MM.1S (cell line): ENCODE data around the gene GPD1L.
"Not testable (repeated sequence)": the region's sequence is repeated elsewhere in the genome, so short reads cannot be mapped to it uniquely, and the experiment has no call there.

Source experiments
- DNase-seq: peaks from one replicate; pipeline ENCODE4 v3.0.0-alpha.2; 2015
- H2AFZ ChIP-seq: fragments of 300-600 bp; sonication (generic); 2 replicates; pipeline ENCODE4 v1.6.0; 2016; ENCODE audit warnings: antibody characterized with exemption, low read length
- H3F3A ChIP-seq: fragments of 300-600 bp; sonication (generic); 2 replicates; pipeline ENCODE4 v1.6.1; 2016; ENCODE audit warnings: mild to moderate bottlenecking, antibody characterized with exemption, low read length, moderate library complexity, mixed read lengths; ENCODE audit not compliant: insufficient read depth
- H3K27ac ChIP-seq: fragments of 300-600 bp; sonication (generic); 2 replicates; pipeline ENCODE4 v1.5.1; 2016; ENCODE audit warnings: mild to moderate bottlenecking, low read length
- H3K27me3 ChIP-seq: fragments of 300-600 bp; sonication (generic); replicated peaks from 2 replicates; pipeline ENCODE4 v1.6.0; 2016; ENCODE audit warnings: low read length; ENCODE audit not compliant: insufficient read depth
- H3K36me3 ChIP-seq: fragments of 300-600 bp; sonication (generic); replicated peaks from 2 replicates; pipeline ENCODE4 v1.6.1; 2016; ENCODE audit warnings: mild to moderate bottlenecking, low read length, mixed read lengths; ENCODE audit not compliant: insufficient read depth
- H3K4me1 ChIP-seq: fragments of 300-600 bp; sonication (generic); 2 replicates; pipeline ENCODE4 v1.6.1; 2016; ENCODE audit warnings: low read length, mixed read lengths
- H3K4me2 ChIP-seq: fragments of 300-600 bp; sonication (generic); 2 replicates; pipeline ENCODE4 v1.6.0; 2016; ENCODE audit warnings: low read depth, low read length
- H3K4me3 ChIP-seq: fragments of 300-600 bp; sonication (generic); 2 replicates; pipeline ENCODE4 v1.5.1; 2016; ENCODE audit warnings: low read length, mixed read lengths
- H3K79me2 ChIP-seq: fragments of 300-600 bp; sonication (generic); 2 replicates; pipeline ENCODE4 v1.6.1; 2016; ENCODE audit warnings: mixed run types, low read length, mixed read lengths
- H3K9ac ChIP-seq: fragments of 300-600 bp; sonication (generic); 2 replicates; pipeline ENCODE4 v1.6.1; 2016; ENCODE audit warnings: low read length, mixed read lengths
- H3K9me2 ChIP-seq: fragments of 300-600 bp; sonication (generic); replicated peaks from 2 replicates; pipeline ENCODE4 v1.6.1; 2016; ENCODE audit warnings: mild to moderate bottlenecking, low read length, mixed read lengths; ENCODE audit not compliant: insufficient read depth
- H3K9me3 ChIP-seq: fragments of 300-600 bp; sonication (generic); replicated peaks from 2 replicates; pipeline ENCODE4 v1.6.1; 2016; ENCODE audit warnings: mild to moderate bottlenecking, low read length, mixed read lengths; ENCODE audit not compliant: insufficient read depth
- H4K20me1 ChIP-seq: fragments of 300-600 bp; sonication (generic); 2 replicates; pipeline ENCODE4 v1.6.1; 2016; ENCODE audit warnings: mild to moderate bottlenecking, low read length, moderate library complexity, mixed read lengths; ENCODE audit not compliant: insufficient read depth
- EZH2 ChIP-seq: fragments of 300-600 bp; sonication (generic); optimal IDR thresholded peaks from 2 replicates; pipeline ENCODE3; 2017; ENCODE audit warnings: low read depth, mild to moderate bottlenecking, antibody characterized with exemption, low read length, mixed read lengths
- EZH2phosphoT487 ChIP-seq: fragments of 300-600 bp; sonication (generic); IDR thresholded peaks from 2 replicates; pipeline ENCODE4 v1.6.1; 2018; ENCODE audit warnings: antibody characterized with exemption, low read length
- TF ChIP-seq, protein P1 (sequence below): fragments of 300-600 bp; sonication (generic); IDR thresholded peaks from 2 replicates; pipeline ENCODE4 v1.5.1; 2016; ENCODE audit warnings: antibody characterized with exemption, low read length, mixed read lengths

Gene GPD1L

DNA sequence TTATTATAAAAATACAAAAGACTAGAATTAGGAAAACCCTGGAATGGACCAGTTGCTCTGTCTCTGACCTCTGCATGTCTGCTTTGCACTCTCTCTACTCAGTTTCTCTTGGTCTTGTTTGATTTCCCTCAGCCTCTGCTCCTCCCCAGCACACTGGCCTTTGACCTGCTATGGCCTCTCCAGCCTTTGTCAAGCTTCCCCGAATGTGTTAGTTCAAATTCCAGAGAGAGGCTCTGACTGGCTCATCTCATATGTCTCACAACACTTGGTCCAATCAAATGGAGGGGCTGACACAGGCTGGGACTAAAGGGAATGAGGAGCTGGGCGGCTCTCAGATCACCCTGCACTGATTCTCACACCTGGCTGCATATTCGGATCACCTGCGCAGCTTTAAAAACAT is 79.7 kb downstream of the GPD1L start:
- Histone ChIP-seq H3K4me3 (no peak overlapping the region), H3K36me3 (no peaks in the 10 kb centered on the region), H3K79me2 (no peaks in the 10 kb centered on the region), H3K27me3 (no peaks in the 10 kb centered on the region), H3K9me2 (no peaks in the 10 kb centered on the region), H2AFZ (no peak overlapping the region), H3K27ac (no peak overlapping the region), H3K4me1 (no peaks in the 10 kb centered on the region), H3K9ac (no peak overlapping the region), H3F3A (no peaks in the 10 kb centered on the region), H4K20me1 (no peaks in the 10 kb centered on the region), H3K9me3 (no peaks in the 10 kb centered on the region), H3K4me2 (no peak overlapping the region)
- no peak for DNase-seq
- no peak for TF ChIP-seq EZH2
- TF ChIP-seq EZH2phosphoT487: no peak
- TF ChIP-seq, protein P1, sequence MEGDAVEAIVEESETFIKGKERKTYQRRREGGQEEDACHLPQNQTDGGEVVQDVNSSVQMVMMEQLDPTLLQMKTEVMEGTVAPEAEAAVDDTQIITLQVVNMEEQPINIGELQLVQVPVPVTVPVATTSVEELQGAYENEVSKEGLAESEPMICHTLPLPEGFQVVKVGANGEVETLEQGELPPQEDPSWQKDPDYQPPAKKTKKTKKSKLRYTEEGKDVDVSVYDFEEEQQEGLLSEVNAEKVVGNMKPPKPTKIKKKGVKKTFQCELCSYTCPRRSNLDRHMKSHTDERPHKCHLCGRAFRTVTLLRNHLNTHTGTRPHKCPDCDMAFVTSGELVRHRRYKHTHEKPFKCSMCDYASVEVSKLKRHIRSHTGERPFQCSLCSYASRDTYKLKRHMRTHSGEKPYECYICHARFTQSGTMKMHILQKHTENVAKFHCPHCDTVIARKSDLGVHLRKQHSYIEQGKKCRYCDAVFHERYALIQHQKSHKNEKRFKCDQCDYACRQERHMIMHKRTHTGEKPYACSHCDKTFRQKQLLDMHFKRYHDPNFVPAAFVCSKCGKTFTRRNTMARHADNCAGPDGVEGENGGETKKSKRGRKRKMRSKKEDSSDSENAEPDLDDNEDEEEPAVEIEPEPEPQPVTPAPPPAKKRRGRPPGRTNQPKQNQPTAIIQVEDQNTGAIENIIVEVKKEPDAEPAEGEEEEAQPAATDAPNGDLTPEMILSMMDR: no peak

DNA sequence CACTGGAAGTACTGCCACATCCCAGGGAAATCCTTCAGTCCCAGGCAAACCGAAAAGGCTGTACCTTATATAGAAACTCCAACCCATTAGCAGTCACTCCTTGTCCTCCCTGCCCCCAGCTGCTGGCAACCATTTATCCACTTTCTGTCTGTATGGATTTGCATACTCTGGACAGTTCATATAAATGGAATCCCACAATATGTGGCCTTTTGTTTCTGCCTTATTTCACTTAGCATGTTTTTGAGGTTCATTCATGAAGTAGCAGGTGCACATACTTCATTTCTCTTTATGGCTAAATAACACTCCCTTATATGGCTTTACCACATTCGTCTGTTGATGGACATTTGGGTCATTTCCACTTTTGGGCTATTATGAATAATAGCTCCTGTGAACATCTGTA is 80.5 kb downstream of the GPD1L start:
- Histone ChIP-seq H3K36me3 (no peaks in the 10 kb centered on the region), H3K79me2 (no peaks in the 10 kb centered on the region), H3K27ac (no peak overlapping the region), H3K9me2 (no peaks in the 10 kb centered on the region), H3K27me3 (no peaks in the 10 kb centered on the region), H3F3A (no peaks in the 10 kb centered on the region), H3K9ac (no peak overlapping the region), H3K4me1 (no peaks in the 10 kb centered on the region), H2AFZ (no peak overlapping the region), H4K20me1 (no peaks in the 10 kb centered on the region), H3K4me2 (no peak overlapping the region), H3K9me3 (no peaks in the 10 kb centered on the region), H3K4me3 (no peak overlapping the region)
- no peak for DNase-seq
- TF ChIP-seq EZH2phosphoT487 (no peak), EZH2 (no peak)
- TF ChIP-seq, protein P1: no peak

DNA sequence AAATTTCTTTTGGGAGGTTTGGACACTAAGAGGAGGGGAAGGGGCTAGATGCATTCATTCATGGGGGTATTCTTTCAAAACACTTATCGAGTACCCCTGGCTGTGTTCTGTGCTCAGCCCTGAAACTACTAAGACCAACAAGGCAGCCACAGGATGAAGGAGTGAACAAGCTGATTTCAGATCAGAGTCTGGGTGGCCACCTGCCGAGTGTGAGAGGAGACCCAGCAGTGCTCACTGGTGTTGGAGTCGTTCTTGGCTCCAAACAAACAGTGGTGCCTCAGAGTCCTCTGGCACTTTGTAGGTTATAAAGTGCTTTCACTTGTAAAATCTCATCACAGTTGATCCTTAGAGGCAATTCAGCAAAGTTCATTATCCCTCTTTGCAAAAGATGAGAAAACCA is 83.3 kb downstream of the GPD1L start:
- no peaks in the 10 kb centered on the region for H4K20me1 ChIP-seq
- H3F3A ChIP-seq: no peaks in the 10 kb centered on the region
- no peak overlapping the region for H3K4me3 ChIP-seq
- no peaks in the 10 kb centered on the region for H3K79me2 ChIP-seq
- H3K36me3 ChIP-seq: no peaks in the 10 kb centered on the region
- no peak for TF ChIP-seq EZH2phosphoT487
- TF ChIP-seq, protein P1: no peak
- TF ChIP-seq EZH2: no peak
- no peak overlapping the region for H3K27ac ChIP-seq
- no peak overlapping the region for H3K4me2 ChIP-seq
- H3K27me3 ChIP-seq: no peaks in the 10 kb centered on the region
- no peaks in the 10 kb centered on the region for H3K9me2 ChIP-seq
- H3K9ac ChIP-seq: no peak overlapping the region
- no peak for DNase-seq
- H3K9me3 ChIP-seq: no peaks in the 10 kb centered on the region
- no peak overlapping the region for H2AFZ ChIP-seq
- H3K4me1 ChIP-seq: no peaks in the 10 kb centered on the region

DNA sequence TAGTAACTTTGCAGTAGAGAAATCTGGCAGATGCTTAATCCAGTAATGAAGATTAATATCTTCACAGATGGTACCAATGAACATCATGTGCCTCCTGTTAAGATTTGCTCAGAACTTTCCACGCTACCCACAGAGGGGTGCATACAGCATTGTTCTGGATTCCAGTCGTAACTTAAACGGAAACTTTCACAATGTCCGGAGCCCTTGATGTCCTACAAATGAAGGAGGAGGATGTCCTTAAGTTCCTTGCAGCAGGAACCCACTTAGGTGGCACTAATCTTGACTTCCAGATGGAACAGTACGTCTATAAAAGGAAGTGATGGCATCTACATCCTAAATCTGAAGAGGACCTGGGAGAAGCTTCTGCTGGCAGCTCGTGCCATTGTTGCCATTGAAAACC is 84.1 kb downstream of the GPD1L start:
- H2AFZ ChIP-seq, H3K9ac ChIP-seq, H3K27ac ChIP-seq, H3K9me3 ChIP-seq, H3K4me3 ChIP-seq, H3K36me3 ChIP-seq, H3K9me2 ChIP-seq, H3K79me2 ChIP-seq, H4K20me1 ChIP-seq, H3K4me2 ChIP-seq, H3K4me1 ChIP-seq, H3F3A ChIP-seq, DNase-seq, H3K27me3 ChIP-seq: not testable (repeated sequence)
